PFSK-1 (cell line): ENCODE data around the gene HDDC2.

ENCODE experiments used
- FOXP2 ChIP-seq: optimal IDR thresholded peaks from 2 replicates; pipeline ENCODE3; 2011; ENCODE audit warnings: borderline replicate concordance, control low read depth, inconsistent platforms; ENCODE audit not compliant: insufficient read depth; ENCODE audit errors: extremely low read length, extremely low read depth
- POLR2AphosphoS5 ChIP-seq: IDR thresholded peaks from 2 replicates; pipeline ENCODE4 v1.6.1; 2012; ENCODE audit warnings: low read depth, mild to moderate bottlenecking, control low read depth, low read length, moderate library complexity
- REST ChIP-seq, 2 experiments: IDR thresholded peaks; 2 replicates each; pipeline versions ENCODE4 v1.6.1 to v1.8.0; 2011 to 2012; ENCODE audit warnings: low read depth in 2 of 2, low read length in 2 of 2, control low read depth in 1 of 2, inconsistent platforms in 1 of 2, mild to moderate bottlenecking in 1 of 2, moderate library complexity in 1 of 2; ENCODE audit not compliant: insufficient read depth in 1 of 2
- SIN3A ChIP-seq: IDR thresholded peaks from 2 replicates; pipeline ENCODE4 v1.6.1; 2012; ENCODE audit warnings: mild to moderate bottlenecking, low read length, moderate library complexity, borderline replicate concordance; ENCODE audit not compliant: insufficient read depth
- TAF1 ChIP-seq: IDR thresholded peaks from 2 replicates; pipeline ENCODE4 v1.6.1; 2012; ENCODE audit warnings: low read length, control low read depth, borderline replicate concordance; ENCODE audit not compliant: insufficient read depth

The HDDC2 gene

GRCh38 chr6:125269328-125269985, 32.3 kb downstream of the HDDC2 start:
- TF ChIP-seq REST (IDR thresholded peaks at IDR 0.05; ENCODE audit: insufficient read depth in 1 of 2, low read depth in 2 of 2, low read length in 2 of 2): no peak
- no peak for TF ChIP-seq SIN3A
- TF ChIP-seq TAF1: no peak
- TF ChIP-seq POLR2AphosphoS5: no peak
- no peak for TF ChIP-seq FOXP2

GRCh38 chr6:125268765-125269164, 33.0 kb downstream of the HDDC2 start:
- no peak for TF ChIP-seq TAF1
- no peak for TF ChIP-seq FOXP2
- no peak for TF ChIP-seq REST (IDR thresholded peaks at IDR 0.05; ENCODE audit: insufficient read depth in 1 of 2, low read depth in 2 of 2, low read length in 2 of 2)
- TF ChIP-seq SIN3A: no peak
- no peak for TF ChIP-seq POLR2AphosphoS5

- TF ChIP-seq FOXP2 (no peak), POLR2AphosphoS5 (no peak), SIN3A (no peak), TAF1 (no peak), REST (IDR thresholded peaks at IDR 0.05; ENCODE audit: insufficient read depth in 1 of 2, low read depth in 2 of 2, low read length in 2 of 2) (no peak)
Observed at GRCh38 chr6:125267806-125268523, 33.8 kb downstream of the HDDC2 start.

GRCh38 chr6:125264476-125264875, 37.3 kb downstream of the HDDC2 start:
- TF ChIP-seq FOXP2 (no peak), POLR2AphosphoS5 (no peak), TAF1 (no peak), SIN3A (no peak), REST (IDR thresholded peaks at IDR 0.05; ENCODE audit: insufficient read depth in 1 of 2, low read depth in 2 of 2, low read length in 2 of 2) (no peak)
